Loucy (cell line): ENCODE results near the gene SPEG.

Source experiments
- EZH2phosphoT487 ChIP-seq: fragments of 200-600 bp; IDR thresholded peaks from 2 replicates; pipeline ENCODE4 v1.6.1; 2018; ENCODE audit warnings: antibody characterized with exemption, mild to moderate bottlenecking, moderate library complexity, borderline replicate concordance
- TF ChIP-seq, protein P1 (sequence below): fragments of 200-600 bp; sonication (generic); conservative IDR thresholded peaks from 2 replicates; pipeline ENCODE4 v1.5.1; 2014; ENCODE audit warnings: mild to moderate bottlenecking, antibody characterized with exemption, low read length

DNA sequence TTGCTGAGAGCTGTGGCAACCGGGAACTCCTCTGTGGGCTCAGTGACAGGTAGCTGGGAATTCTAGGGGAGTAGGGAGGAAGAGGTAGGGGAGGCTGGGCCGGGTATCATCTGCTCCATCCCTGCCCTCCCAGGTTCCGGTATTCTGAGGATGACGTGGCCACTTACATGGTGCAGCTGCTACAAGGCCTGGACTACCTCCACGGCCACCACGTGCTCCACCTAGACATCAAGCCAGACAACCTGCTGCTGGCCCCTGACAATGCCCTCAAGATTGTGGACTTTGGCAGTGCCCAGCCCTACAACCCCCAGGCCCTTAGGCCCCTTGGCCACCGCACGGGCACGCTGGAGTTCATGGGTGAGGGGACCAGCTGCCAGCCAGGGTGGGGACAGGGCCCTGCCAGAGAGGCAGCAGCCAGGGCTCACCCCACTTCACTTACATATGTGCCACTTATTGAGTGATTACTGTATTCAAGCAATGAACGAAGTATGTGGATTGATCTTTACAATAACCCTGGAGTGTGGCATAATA lies 56.0 kb downstream of the SPEG start:
- TF ChIP-seq, protein P1, sequence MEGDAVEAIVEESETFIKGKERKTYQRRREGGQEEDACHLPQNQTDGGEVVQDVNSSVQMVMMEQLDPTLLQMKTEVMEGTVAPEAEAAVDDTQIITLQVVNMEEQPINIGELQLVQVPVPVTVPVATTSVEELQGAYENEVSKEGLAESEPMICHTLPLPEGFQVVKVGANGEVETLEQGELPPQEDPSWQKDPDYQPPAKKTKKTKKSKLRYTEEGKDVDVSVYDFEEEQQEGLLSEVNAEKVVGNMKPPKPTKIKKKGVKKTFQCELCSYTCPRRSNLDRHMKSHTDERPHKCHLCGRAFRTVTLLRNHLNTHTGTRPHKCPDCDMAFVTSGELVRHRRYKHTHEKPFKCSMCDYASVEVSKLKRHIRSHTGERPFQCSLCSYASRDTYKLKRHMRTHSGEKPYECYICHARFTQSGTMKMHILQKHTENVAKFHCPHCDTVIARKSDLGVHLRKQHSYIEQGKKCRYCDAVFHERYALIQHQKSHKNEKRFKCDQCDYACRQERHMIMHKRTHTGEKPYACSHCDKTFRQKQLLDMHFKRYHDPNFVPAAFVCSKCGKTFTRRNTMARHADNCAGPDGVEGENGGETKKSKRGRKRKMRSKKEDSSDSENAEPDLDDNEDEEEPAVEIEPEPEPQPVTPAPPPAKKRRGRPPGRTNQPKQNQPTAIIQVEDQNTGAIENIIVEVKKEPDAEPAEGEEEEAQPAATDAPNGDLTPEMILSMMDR, result no peak
- no peak for TF ChIP-seq EZH2phosphoT487
